Sciatic nerve (tissue), 2 donors: ENCODE results near the gene TCEA2. TPM values are rescaled to one million over a fixed set of nuclear protein-coding genes. Genes with fewer than 3 reads are reported as not detected.
A peak's percentile ranks its signal among the peaks of the same experiment; 100 is the strongest.

ENCODE experiments used
- ATAC-seq: fragments of 200-7000 bp; cut with Tn5 transposase; one replicate; pipeline ENCODE4 v1.9.1; 2020; ENCODE audit warnings: mild to moderate bottlenecking, moderate library complexity
- DNase-seq: peaks from one replicate; pipeline ENCODE4 v3.0.0-alpha.2; 2020; ENCODE audit warnings: low spot score
- intact Hi-C: fragments of 100-400 bp; cut with DNase I; formaldehyde crosslinking; loops from one replicate; pipeline ENCODE4 v1.14.2; 2022
- total RNA-seq: library from RNA; stranded (reverse); fragmentation: NEBNext Ultra II Directional; extraction: Animal tissue kit (Norgen Biotek cat#: 25700); gene quantifications from one replicate; pipeline ENCODE4 v1.2.1, GENCODE V29; 2021
- donor health status: DM: no; HTN: no; CAD: no.
- donor health status: DM: no; HTN: no; CAD: no.

Gene TCEA2
- total RNA-seq, 1 donor from 2014 or later: 81.2 TPM

DNA sequence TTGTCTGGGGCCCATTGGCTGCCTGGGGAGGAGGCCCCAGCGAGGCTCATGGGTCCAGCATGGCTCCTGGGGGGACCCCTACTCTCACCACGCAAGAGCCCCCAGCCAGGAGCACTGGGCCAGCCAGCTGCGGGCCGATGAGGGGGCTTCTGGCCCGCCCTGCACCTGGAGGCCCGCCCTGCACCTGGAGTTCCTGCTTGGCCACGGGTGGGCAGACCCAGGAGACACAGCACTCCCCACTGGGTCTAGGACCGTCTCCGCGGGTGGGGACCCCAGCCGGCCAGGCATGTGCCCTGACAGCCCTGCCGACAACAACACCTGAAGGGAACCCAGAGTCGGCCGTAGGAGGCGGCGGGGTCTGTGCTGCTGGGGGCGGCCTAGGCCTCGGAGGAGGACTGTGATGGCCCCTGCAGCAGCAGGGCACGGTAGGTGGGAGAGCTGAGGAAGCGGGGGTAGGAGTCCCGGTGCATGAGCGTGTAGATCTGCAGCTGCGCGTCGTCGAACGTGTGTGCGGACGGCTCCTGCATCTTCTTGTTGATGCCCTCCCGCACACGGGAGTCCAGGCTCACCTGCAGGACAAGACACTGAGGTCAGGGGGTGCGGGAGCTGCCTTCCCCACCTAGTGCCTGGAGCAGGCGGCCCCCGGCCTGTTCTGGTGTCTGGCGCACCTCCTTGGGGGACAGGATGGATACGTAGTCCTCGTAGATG is 10.6 kb downstream of the TCEA2 start:
- DNase-seq: no peak
- no peak for ATAC-seq
- intact Hi-C loops: no loop called here

DNA sequence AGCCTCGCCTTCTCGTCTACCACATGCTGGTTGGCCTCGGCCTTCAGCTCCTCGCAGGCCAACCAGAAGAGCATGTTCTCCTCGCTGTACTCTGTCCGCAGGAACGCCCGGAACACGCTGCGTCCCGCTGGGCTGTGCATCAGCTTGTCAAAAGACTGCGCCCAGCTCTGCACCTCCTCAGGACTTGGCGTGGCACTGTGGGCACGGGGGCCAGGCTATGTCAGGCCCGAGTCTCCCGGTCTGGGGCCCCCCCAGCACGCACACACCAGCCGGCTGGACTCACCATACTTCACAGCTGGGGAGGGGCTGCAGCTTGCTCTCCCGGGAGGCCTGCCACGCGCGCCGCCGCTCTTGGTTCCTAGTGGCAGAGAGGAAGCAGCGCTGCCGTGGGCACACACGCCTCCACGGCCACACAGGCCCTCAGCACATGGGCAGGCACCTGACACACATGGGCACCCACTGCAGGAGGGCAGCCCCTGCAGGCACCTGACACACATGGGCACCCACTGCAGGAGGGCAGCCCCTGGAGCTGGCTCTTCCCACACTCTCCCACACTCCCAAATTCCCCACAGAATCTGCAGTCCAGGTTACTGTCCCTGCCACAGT is 11.3 kb downstream of the TCEA2 start:
- intact Hi-C loops: no loop called here
- ATAC-seq (no peak), DNase-seq (no peak)

DNA sequence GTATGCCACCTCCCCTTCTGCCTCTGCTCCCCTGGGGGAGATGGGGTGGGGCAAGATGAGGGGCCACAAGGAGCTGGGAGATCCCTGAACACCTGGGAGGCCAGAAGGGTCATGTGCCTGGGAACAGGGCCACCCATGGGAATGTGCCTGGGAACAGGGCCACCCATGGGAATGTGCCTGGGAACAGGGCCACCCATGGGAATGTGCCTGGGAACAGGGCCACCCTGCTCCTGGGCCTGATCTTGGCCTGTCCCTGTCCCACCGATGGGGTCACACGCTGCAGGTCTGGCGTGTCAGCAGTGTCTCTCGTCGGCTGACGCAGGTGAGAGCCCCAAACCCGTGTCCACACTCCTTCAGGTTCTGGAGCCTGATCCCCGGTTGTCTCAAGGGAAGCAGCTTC is 12.0 kb downstream of the TCEA2 start:
- intact Hi-C loops: no loop called here
- ATAC-seq (no peak), DNase-seq (no peak)

DNA sequence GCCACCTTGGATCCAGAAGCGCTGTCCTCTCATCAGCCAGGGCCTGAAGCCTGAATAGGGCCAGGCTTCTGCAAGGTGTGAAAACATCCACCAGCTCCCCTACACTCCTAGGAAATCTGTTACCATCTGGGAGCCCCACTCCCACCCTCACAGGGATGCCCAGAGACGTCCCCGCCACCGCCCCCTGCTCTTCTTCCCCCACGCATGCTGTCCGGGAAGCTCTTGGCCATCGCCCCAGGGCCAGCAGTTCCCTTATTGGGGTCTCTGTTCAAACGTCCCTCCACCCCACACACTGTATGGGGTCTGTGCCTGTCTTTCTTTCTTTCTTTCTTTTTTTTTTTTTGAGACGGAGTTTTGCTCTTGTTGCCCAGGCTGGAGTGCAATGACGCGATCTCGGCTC is 12.6 kb downstream of the TCEA2 start:
- DNase-seq: no peak
- intact Hi-C loops: no loop called here

DNA sequence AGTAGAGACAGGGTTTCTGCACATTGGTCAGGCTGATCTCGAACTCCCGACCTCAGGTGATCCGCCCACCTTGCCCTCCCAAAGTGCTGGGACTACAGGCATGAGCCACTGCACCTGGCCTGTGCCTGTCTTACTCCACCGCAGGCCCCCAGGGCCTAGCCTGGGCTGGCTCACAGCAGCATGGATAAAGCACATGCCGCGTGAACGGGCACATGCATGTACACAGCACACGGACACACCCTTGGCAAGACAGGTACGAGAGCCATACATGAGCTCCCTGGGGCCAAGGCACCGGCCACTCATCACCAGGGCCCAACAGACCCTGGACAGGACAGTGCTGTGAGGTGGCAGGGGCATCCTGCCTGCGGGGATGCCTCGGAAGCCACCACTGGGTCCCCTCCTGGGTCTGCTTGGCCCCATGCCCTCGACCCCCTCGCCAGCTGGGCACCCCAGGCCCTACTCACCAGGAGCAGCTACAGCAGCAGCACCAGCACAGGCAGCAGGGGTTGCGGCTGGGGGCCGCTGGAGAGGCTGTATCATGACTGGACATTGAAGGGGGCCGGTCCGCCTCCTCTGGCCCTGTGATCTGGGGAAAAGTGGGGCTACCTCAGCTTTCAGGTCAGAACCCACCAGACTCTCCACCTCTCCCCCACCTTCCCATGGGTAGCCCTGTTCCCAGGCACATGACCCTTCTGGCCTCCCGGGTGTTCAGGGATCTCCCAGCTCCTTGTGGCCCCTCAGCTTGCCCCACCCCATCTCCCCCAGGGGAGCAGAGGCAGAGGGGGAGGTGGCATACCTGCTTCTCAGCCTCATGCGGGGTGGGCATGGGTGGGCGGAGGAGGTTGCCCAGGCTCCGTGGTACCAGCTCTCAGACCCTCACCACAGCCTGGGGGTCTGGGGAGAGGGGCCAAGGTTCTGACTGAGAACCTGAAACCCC is 13.3 kb downstream of the TCEA2 start:
- intact Hi-C loops: no loop called here
- no peak for ATAC-seq

More for the DNA sequence above, 12.6 kb downstream of the TCEA2 start:
- no peak for ATAC-seq

DNA sequence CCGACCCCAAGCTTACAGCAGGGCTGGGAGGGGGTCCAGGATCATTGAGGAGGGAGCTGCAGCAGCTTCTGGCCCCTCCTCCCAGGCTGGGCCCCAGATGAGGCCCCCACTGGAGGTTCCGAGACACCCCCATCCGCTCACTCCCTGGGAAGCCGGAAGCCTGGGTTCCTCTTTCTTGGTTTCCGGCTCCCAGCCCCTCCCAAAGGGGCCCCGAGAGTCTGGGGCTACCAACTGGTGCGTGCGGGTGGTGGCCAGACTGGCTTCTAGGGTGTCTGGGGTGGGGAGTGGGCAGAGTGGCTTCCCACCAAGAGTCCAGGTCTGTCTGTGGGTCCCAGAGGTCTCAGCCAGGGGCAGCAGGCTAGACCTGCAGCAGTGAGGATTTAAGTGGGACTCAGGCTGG is 14.1 kb downstream of the TCEA2 start:
- DNase-seq (no peak), ATAC-seq (no peak)
- intact Hi-C loops: no loop called here

More for the DNA sequence above, 13.3 kb downstream of the TCEA2 start:
- DNase-seq: no peak

DNA sequence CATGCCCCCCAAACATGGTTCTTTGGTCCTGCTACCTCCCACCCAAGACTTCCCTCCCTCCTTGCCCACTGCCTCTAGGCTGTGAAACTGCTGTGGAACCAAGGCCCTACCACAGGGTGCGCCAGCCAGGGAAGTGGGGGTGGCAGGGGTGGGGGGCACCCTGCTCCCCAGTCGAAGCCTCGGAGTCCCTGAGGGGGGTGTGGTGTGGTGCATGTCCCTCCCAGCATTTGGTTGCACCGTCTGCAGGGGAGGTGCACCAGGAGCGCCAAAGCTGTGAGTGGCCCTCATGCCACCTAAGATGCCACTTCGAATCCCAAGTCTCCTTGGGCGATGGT is 14.5 kb downstream of the TCEA2 start:
- ATAC-seq (no peak), DNase-seq (no peak)
- intact Hi-C loops: no loop called here

DNA sequence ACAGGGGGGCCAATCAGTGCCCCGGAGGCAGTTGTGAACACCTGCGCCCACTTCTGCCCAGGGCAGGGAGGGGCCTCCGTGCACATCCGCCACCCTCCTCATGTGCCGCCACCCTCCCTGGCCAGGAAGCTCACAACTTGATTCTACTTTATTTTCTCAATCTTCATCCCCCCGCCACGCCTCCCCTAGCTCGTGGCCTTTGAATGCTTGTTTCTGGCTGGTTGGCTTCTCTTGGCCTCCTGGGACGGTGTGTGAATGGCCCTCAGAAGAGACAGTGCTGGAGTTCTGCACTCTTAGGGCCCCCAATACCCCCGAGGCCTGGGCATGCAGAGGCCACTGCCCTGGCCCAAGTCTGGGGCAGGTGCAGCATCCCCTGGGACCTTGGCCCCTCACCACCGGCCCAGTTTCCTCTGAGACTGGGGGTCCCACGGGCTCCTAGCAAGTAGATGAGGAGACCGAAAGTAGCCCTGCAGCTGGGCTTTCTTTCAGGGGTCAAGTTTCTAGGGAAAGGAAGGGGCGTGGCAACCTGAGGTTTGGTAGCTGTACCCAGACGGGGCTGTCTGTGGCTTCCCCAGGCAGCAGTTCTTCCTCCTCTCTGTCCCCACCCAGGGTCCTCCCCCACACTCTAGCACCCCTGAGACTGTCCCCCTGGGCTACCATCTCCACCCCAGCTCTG is 15.0 kb downstream of the TCEA2 start:
- ATAC-seq (no peak), DNase-seq (no peak)
- intact Hi-C loops: loop anchor here (1.0 kb wide), 1 partner anchor 31 kb away; no protein-coding TSS in a partner anchor

DNA sequence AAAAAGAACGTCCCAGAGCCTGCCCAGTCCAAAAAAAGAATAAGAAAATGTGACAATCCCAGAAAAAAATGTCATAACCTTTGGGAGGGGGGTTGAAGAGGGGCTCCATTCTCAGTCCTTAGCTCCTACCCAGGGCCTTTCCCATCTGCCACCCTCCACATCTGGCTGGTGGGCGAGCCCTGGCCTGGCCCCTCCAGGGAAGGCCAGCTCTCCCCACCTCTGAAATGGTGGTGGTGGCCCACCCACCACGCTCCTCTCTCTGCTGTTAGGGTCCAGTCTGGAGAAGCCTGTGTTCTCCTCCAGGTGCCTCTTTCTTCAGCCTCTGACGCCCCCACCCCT is 15.9 kb downstream of the TCEA2 start:
- intact Hi-C loops: loop anchor here (1.0 kb wide), 1 partner anchor 32 kb away; no protein-coding TSS in a partner anchor
- DNase-seq: no peak
- ATAC-seq: no peak

DNA sequence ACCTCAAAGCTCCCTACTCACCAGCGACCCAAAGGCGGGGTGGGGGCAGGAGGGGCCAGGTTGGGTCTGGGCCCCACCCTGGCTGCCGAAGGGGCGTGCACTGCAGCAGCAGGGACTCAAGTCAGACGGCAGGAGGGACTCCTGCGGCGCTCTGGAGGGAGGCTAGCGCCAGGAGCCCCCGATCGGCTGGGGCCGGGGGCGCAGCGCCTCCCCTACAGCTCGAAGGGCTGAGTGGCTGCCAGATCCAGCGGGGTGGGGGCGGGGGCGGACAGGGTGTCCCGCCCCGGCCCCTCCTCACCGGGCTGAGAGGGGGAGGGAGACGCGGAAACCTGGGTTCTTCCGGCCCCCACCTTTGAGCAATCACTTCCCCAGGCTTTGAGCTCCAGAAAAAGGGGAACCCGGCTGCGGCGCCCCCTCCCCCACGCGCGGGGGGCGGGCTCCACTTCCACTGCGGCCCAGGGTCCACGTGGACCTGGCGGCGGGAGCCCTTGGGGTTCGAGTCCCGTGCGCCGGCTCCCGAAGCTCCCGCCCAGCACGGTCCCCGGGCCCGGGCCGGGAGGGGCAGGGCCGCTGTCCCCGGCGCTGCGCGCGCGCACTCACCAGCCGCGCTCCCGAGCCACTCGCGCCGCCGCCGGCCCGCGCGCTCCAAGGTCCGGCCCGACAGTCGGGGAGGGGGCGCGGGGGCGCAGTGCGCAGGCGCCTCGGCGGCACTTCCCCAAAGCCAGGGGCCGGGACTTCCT is 16.4 kb downstream of the TCEA2 start, which contains the start of gene RGS19:
TSS of gene RGS19 (minus strand) at position 246 of the 740 bp plus-strand sequence. CDS start 2,632 bp downstream, outside the sequence.
- intact Hi-C loops: no loop called here
- peak; percentile 59 for ATAC-seq
- DNase-seq: peak; percentile 86

DNA sequence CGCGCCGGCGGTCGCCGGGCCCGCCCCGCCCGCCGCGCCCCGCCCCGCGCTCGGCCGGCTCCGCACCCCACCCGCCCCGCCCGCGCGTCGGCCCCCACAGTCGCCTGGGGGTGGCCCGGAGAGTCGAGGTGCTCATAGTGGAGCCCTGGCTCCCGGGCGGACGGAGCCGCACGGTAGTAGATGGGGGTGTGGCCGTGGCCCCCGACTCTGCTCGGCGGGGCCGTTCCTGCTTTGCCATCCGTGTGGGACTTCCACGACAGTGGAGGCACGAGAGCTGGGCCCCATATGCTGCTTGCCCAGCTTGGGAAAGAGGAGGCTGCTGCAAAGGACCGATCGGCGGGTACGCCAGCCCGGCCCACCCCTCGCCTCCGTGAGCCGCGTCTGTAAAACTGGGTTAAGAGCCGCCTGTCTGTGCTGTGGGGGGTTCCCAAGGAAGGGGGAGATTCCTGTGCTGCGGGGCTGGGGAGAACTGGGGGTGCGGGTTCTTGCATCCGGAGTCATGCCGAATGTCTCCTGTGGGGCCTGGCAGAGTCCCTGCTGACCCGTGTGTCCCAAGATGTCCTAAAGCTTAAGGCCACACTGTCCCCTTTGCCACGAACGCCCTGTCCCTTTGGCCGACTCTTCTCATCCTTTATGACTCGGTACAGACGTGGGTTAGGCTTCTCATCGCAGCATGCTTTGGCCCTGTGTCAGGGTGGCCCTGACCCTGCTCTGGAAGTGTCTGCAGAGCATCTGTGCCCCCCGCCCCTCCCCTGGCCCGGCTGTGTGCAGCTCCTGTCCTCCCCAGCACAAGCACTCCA is 17.2 kb downstream of the TCEA2 start, which contains the start of gene OPRL1:
TSS of gene OPRL1 (plus strand) at position 70 of the 800 bp plus-strand sequence. CDS start 12,639 bp downstream, outside the sequence.
- ATAC-seq (peak; percentile 26), DNase-seq (no peak)
- intact Hi-C loops: no loop called here

DNA sequence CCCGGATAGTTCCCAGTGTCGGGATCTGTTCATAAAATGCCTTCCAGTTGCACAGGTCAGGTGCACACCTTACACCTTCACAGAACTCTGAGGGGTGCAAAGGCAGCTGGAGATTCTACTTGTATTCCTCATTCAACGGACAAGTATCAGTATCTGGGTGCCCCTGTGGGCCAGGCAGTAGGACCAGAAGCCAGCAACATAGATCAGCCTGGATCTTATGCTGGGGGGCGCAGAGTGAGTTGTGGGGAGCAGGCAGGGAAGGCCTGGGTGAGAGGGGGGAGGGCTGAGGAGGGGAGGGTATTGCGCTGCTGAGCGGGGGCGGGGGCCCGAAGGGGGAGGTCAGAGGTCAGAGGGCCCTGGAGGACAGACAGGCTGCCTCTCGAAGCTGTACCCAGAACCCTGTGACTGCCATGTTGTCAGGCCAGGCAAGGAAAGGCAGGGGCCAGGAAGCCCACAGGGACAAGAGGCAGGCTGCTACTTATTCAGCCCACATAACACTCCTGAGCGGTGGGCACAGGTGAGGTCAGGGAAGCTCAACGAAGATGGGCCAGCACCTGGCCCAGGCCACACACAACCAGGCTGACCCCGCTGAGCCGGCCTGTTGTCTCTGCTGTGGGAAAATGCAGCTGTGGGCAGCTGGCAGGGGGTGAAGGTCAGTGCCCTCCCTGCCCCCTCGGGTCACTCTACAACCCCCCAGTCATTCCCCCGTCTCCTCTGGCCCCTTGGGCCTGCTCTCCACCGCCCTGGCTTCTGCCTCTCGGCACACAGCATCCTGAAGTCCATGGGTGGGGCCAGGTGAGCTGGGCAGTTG is 18.0 kb downstream of the TCEA2 start:
- intact Hi-C loops: no loop called here
- DNase-seq (no peak), ATAC-seq (no peak)

DNA sequence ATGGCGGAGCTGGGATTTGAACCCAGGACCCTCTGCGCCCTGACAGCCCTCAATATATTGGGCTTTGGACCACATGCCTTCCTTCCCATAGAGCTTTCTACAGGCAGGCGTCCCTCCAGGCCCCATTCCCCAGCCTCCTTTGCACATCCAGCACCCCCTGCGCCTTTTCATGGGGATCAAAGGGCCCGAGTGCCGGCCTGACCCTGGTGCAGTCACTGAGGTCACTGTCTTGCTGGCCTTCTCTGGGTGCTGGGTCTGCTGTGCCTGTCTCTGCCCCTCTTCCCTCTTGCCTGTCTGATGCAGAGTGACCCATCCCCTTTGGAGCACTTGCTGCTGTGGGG is 18.6 kb downstream of the TCEA2 start:
- ATAC-seq (no peak), DNase-seq (no peak)
- intact Hi-C loops: no loop called here

DNA sequence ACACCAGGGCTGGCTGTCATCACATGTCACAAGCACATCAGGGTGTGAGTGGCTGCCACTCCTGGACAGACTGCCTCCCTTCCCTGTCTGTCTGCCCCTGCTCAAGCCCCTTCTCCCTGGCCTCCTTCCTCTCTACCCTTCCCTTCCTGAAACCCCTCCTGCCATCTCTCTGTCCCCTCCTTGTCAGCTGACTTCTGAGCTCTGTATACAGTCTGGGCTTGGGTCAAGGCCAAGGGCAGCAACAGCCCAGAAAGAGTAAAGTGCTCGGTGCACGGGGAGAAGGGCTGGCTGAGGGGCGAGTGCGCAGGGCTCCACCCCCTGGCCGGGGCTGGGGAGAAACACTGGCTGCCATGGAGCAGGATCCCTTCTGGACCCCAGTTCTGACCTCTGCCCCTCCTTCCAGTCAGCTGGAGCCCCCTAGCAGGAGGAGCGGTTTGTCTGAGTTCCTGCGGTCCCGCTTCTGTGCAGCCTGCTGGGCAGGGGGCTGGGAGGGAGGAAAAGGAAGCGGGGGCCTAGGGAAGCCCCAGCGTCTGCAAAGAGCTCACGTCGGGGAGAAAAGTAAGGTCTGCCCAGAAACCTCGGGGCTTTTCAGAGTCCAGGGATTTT is 19.2 kb downstream of the TCEA2 start:
- DNase-seq (no peak), ATAC-seq (no peak)
- intact Hi-C loops: no loop called here

DNA sequence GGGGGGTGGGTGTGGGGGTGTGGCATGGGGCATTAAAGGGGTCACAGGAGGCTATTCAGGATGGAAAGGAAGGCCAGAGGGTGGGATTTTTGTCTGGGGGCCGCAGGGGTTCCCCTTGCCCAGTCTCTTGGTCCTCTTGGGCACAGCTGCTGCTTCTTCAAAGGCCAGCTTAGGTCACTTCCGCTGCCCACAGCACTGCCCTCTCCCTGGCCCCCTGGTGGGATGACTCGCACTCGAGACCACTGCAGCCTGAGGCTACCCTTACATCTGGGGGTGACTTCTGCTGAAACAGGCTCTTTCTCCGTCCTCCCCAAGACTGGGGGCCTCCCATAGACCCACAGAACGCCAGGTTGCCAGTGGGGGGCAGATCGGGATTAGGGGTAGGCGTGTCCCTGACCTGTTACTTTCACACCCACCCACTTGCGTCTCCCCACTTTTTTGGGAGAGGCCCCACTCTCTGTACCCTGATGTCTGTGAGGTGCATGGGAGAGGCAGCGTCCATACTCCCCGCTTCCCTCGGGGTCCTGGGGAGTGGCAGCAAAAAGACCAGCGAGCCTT is 19.9 kb downstream of the TCEA2 start:
- intact Hi-C loops: no loop called here
- no peak for ATAC-seq
- no peak for DNase-seq

DNA sequence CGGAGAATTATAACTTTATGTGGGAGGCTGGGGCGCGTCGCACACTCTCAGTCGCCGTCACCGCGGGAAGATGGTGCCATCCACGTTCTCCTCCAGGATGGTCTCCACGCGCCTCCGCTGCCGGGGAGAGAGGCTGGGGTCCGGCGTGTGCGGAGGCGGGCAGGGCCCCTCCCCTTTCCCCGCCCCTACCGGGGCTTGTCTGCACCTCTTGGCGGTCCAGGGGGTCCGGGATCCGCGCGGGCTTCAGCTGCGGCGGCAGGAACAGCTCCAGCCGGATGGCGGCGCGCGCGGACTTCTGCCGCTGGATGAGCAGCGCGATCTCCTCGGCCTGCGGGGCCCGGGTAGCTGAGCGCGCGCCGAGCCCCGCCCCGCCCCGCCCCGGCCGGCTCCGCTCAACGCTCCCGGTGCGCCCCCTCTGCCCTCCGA is 20.4 kb downstream of the TCEA2 start:
- intact Hi-C loops: no loop called here
- ATAC-seq: peak; percentile 46
- DNase-seq: peak; percentile 82
